B cell (primary cell): ENCODE results near the gene SRRM1. TPM values are rescaled to one million over a fixed set of nuclear protein-coding genes. Genes with fewer than 3 reads are reported as not detected.

Experiments used
- ATAC-seq: fragments of 200-7000 bp; cut with Tn5 transposase; one replicate; pipeline ENCODE4 v1.10.0; 2021; ENCODE audit warnings: low read depth, mild to moderate bottlenecking, moderate number of reproducible peaks, moderate library complexity
- CTCF ChIA-PET: fragments of 350-600 bp; sonication (Branson Sonifier 250); formaldehyde crosslinking; loops from one replicate; lab custom pipeline; 2021; ENCODE audit warnings: antibody characterized with exemption, inconsistent platforms; lab: Charles Lee
- POLR2A ChIA-PET: fragments of 350-600 bp; sonication (Branson Sonifier 250); formaldehyde crosslinking; loops from one replicate; lab custom pipeline; 2021; ENCODE audit warnings: antibody characterized with exemption; lab: Charles Lee
- DNase-seq: peaks from one replicate; pipeline ENCODE4 v3.0.0; 2013
- H2AFZ ChIP-seq: 2 replicates; pipeline ENCODE4 v1.6.1; 2012; ENCODE audit warnings: mild to moderate bottlenecking, low read depth, low read length; ENCODE audit not compliant: insufficient read depth, poor library complexity, severe bottlenecking
- H3K27ac ChIP-seq, 2 donors: 1 replicate in 1 of 2; 2 replicates in 1 of 2; pipeline ENCODE4 v1.5.1; 2012 to 2013; ENCODE audit warnings: low read length in 2 of 2, mild to moderate bottlenecking in 2 of 2, moderate library complexity in 1 of 2
- H3K27me3 ChIP-seq, 4 experiments: fragments of 200-600 bp in 1 of 4; sonication (generic) in 1 of 4; replicated peaks in 1 of 4; 1 replicate in 2 of 4; 2 replicates in 2 of 4; pipeline versions ENCODE4 v1.6.1 to v1.7.0; 2013 to 2016; ENCODE audit warnings: low read length in 3 of 4, mild to moderate bottlenecking in 2 of 4, mixed read lengths in 1 of 4, moderate library complexity in 1 of 4; ENCODE audit not compliant: insufficient read depth in 4 of 4, control insufficient read depth in 3 of 4; ENCODE audit errors: control extremely low read depth in 1 of 4
- H3K36me3 ChIP-seq, 2 experiments: replicated peaks in 1 of 2; 1 replicate in 1 of 2; 2 replicates in 1 of 2; pipeline versions ENCODE4 v1.6.1 to v1.7.1; 2013; ENCODE audit warnings: low read length in 1 of 2; ENCODE audit not compliant: insufficient read depth in 2 of 2, control insufficient read depth in 1 of 2; ENCODE audit errors: control extremely low read depth in 1 of 2, extremely low read depth in 1 of 2
- H3K4me1 ChIP-seq, 2 donors: fragments of 200-600 bp in 1 of 2; sonication (generic) in 1 of 2; 1 replicate in 1 of 2; 2 replicates in 1 of 2; pipeline versions ENCODE4 v1.5.1 to v1.6.1; 2013 to 2017; ENCODE audit warnings: low read length in 2 of 2; ENCODE audit not compliant: control insufficient read depth in 2 of 2, insufficient read depth in 2 of 2
- H3K4me2 ChIP-seq: replicated peaks from 2 replicates; pipeline ENCODE3; 2012; ENCODE audit warnings: mild to moderate bottlenecking, low read depth, low read length; ENCODE audit not compliant: poor library complexity, severe bottlenecking
- H3K4me3 ChIP-seq, 5 experiments: fragments of 200-600 bp in 1 of 5; sonication (generic) in 1 of 5; 1 replicate in 3 of 5; 2 replicates in 2 of 5; pipeline versions ENCODE4 v1.5.1 to v1.7.0; 2011 to 2016; ENCODE audit warnings: low read length in 4 of 5, mild to moderate bottlenecking in 4 of 5, low read depth in 2 of 5, control low read depth in 1 of 5, moderate library complexity in 1 of 5; ENCODE audit not compliant: insufficient read depth in 1 of 5; ENCODE audit errors: control extremely low read depth in 1 of 5, extremely low read depth in 1 of 5
- H3K79me2 ChIP-seq: fragments of 200-600 bp; sonication (generic); one replicate; pipeline ENCODE4 v1.6.0; 2016; ENCODE audit warnings: low read length; ENCODE audit not compliant: control insufficient read depth, insufficient read depth
- H3K9ac ChIP-seq: fragments of 200-600 bp; sonication (generic); 2 replicates; pipeline ENCODE4 v1.6.1; 2017; ENCODE audit warnings: mild to moderate bottlenecking, low read length, moderate library complexity
- H3K9me3 ChIP-seq, 3 donors: one replicate each; pipeline versions ENCODE4 v1.6.1 to v1.7.1; 2013; ENCODE audit warnings: low read length in 2 of 3; ENCODE audit not compliant: control insufficient read depth in 2 of 3, insufficient read depth in 1 of 3; ENCODE audit errors: control extremely low read depth in 1 of 3
- H4K20me1 ChIP-seq: 2 replicates; pipeline ENCODE4 v1.6.0; 2012; ENCODE audit warnings: mild to moderate bottlenecking, low read length; ENCODE audit not compliant: insufficient read depth, control insufficient read depth, poor library complexity, severe bottlenecking
- H3K27ac Mint-ChIP-seq: one replicate; pipeline ENCODE4 v1.8.0; 2021; ENCODE audit warnings: mixed read lengths
- H3K27me3 Mint-ChIP-seq: one replicate; pipeline ENCODE4 v1.8.0; 2021; ENCODE audit warnings: mixed read lengths
- H3K4me1 Mint-ChIP-seq: one replicate; pipeline ENCODE4 v1.8.0; 2021; ENCODE audit warnings: mixed read lengths
- H3K4me3 Mint-ChIP-seq: one replicate; pipeline ENCODE4 v1.8.0; 2021; ENCODE audit warnings: mixed read lengths
- H3K9me3 Mint-ChIP-seq: one replicate; pipeline ENCODE4 v1.8.0; 2022; ENCODE audit warnings: mixed read lengths; ENCODE audit not compliant: insufficient read depth
- CTCF ChIP-seq: fragments of 200-600 bp; IDR thresholded peaks from one replicate; pipeline ENCODE4 v1.8.0; 2022; ENCODE audit warnings: antibody characterized with exemption, mild to moderate bottlenecking
- EZH2 ChIP-seq: IDR thresholded peaks from 2 replicates; pipeline ENCODE4 v1.6.1; 2012; ENCODE audit warnings: borderline replicate concordance, low read depth, mild to moderate bottlenecking, moderate library complexity, low read length; ENCODE audit not compliant: insufficient read depth, poor library complexity, severe bottlenecking
- WGBS: methylation state at CpG from one replicate; pipeline ENCODE4 v1.1.5; 2013; ENCODE audit warnings: missing lambda C conversion rate; ENCODE audit not compliant: insufficient coverage; 5-methylcytosine and 5-hydroxymethylcytosine counted together
- intact Hi-C: fragments of 100-400 bp; cut with micrococcal nuclease; formaldehyde crosslinking; loops from one replicate; pipeline ENCODE4 v1.10.0; 2022
- polyA plus RNA-seq: library from polyadenylated mRNA; depleted of rRNA; stranded (reverse); fragments of >200 nt; gene quantifications from 2 replicates; pipeline ENCODE4 v1.2.3, GENCODE V29; 2012
- total RNA-seq, 2 donors: library from RNA; stranded (reverse); fragments of 120-200 nt in 1 of 2; gene quantifications; 1 replicate in 1 of 2; 2 replicates in 1 of 2; pipeline versions ENCODE4 v1.2.3 to v1.2.4, GENCODE V29; 2013 to 2022

Gene SRRM1
- total and polyA plus RNA-seq, 2 donors (not counting 1 experiment from before 2014, with no cell fraction given): 88.5 to 238 TPM

DNA sequence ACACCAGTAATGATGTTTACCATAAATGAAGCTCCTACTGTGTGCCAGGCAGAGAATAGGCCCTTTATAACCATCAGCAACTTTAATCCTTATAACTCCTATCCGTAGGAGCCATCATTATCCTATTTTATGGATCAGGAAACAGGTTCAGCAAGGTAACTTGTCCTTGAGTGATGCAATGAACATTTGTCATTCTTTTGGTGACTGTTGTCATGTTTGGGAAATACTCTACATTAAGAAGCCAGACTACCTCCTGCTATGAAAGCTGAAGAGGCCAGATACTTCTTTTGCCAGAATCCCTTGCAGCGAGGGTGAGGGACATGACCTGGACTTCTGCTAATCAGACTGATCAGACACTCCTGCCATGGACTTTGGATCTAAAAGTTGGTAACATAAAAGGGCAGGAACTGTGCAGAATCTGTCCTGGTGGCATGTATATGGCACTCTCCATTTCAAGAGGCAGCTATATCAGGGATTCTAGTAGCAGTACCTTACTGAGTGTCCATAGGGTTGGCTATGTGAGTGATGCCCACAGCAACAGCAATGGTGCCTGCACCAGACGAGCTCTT is 33.1 kb upstream of the SRRM1 start:
- H3K9ac ChIP-seq: no peak overlapping the region
- 100% methylated on average over 1 of the region's 3 CpGs for WGBS
- Mint-ChIP-seq H3K27me3 (peaks cover 12% of the 10 kb centered on the region), H3K4me1 (no peaks in the 10 kb centered on the region), H3K4me3 (no peak overlapping the region), H3K9me3 (no peaks in the 10 kb centered on the region), H3K27ac (no peak overlapping the region)
- H3K79me2 ChIP-seq: no peaks in the 10 kb centered on the region
- H3K27me3 ChIP-seq: peaks cover 0 to 4% (median 1%) of the 10 kb centered on the region in 4 experiments
- no peaks in the 10 kb centered on the region for H4K20me1 ChIP-seq
- H3K4me2 ChIP-seq: no peak overlapping the region
- CTCF ChIA-PET: no interaction called here
- TF ChIP-seq CTCF (no peak), EZH2 (no peak)
- no peak overlapping the region for H2AFZ ChIP-seq
- H3K36me3 ChIP-seq: no peaks in the 10 kb centered on the region
- no peak overlapping the region for H3K4me3 ChIP-seq
- ATAC-seq (no peak), DNase-seq (no peak)
- H3K9me3 ChIP-seq: no peaks in the 10 kb centered on the region
- POLR2A ChIA-PET: no interaction called here
- no peaks in the 10 kb centered on the region for H3K4me1 ChIP-seq
- H3K27ac ChIP-seq: no peak overlapping the region
- intact Hi-C loops: no loop called here

DNA sequence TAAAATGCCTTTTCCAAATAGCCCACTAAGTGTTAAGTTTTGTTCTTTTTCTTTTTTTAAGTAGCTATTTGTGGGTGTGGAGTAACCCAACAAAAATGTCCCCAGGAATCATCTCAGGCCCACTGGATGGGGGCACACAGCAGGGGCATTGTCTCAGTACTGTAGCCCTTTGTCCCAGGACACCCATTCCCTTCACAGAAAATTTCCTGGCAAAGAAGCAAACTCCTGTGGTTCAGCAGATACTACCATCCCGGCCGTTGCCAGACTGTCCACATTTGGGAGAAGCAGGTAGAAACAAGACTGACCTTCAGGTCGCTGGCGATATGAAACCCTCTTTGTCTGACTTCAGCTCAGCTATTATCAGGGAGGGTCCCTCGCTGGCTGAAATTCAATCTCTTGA is 23.7 kb upstream of the SRRM1 start:
- H3K27ac ChIP-seq: no peak overlapping the region
- no peak overlapping the region for H2AFZ ChIP-seq
- Mint-ChIP-seq H3K4me1 (no peaks in the 10 kb centered on the region), H3K27me3 (peaks cover 35% of the 10 kb centered on the region), H3K9me3 (no peaks in the 10 kb centered on the region), H3K27ac (no peak overlapping the region), H3K4me3 (no peak overlapping the region)
- CTCF ChIA-PET: no interaction called here
- H3K79me2 ChIP-seq: no peaks in the 10 kb centered on the region
- no peak overlapping the region for H3K4me2 ChIP-seq
- WGBS: 91% methylated on average over 5 of the region's 5 CpGs
- no peaks in the 10 kb centered on the region for H4K20me1 ChIP-seq
- no peak for ATAC-seq
- DNase-seq: no peak
- intact Hi-C loops: no loop called here
- POLR2A ChIA-PET: no interaction called here
- H3K4me3 ChIP-seq: no peak overlapping the region
- TF ChIP-seq CTCF (no peak), EZH2 (no peak)
- H3K9me3 ChIP-seq: no peaks in the 10 kb centered on the region
- no peaks in the 10 kb centered on the region for H3K4me1 ChIP-seq
- H3K36me3 ChIP-seq: no peaks in the 10 kb centered on the region
- no peak overlapping the region for H3K9ac ChIP-seq
- H3K27me3 ChIP-seq: peaks cover 0 to 5% (median 2%) of the 10 kb centered on the region in 4 experiments
